Epithelial cell of proximal tubule (primary cell): Measurements from ENCODE around the gene FIBP. TPM values are rescaled to one million over a fixed set of nuclear protein-coding genes. Genes with fewer than 3 reads are reported as not detected.
A peak's percentile ranks its signal among the peaks of the same experiment; 100 is the strongest.

Experiments
- DNase-seq: peaks from one replicate; pipeline ENCODE4 v3.0.0-alpha.2; 2011; ENCODE audit warnings: low read depth
- H3K4me3 ChIP-seq: 2 replicates; pipeline ENCODE4 v1.5.1; 2011; ENCODE audit warnings: low read depth, mild to moderate bottlenecking, low read length
- CTCF ChIP-seq: conservative IDR thresholded peaks from 2 replicates; pipeline ENCODE4 v1.5.1; 2012; ENCODE audit warnings: low read depth, mild to moderate bottlenecking, low read length
- total RNA-seq: library from RNA; depleted of rRNA; stranded (reverse); fragments of >200 nt; gene quantifications from 2 replicates; pipeline ENCODE4 v1.2.3, GENCODE V29; 2015

Gene FIBP
- total RNA-seq, 1 donor from 2014 or later, result 85.3 TPM

- peak within 1 kb of the TSS; percentile 58 for H3K4me3 ChIP-seq
- TF ChIP-seq CTCF, result no peak
- no peak for DNase-seq
Observed at GRCh38 chr11:65890324-65891218, 2.3 kb upstream of the FIBP start, which contains the start of gene CCDC85B. CCDC85B (plus strand) TSS chr11:65890673; CDS start chr11:65890784, 111 bp downstream.

GRCh38 chr11:65887723-65888162 is 528 bp downstream of the FIBP start:
- no peak for DNase-seq
- peak overlapping the region; percentile 94 for H3K4me3 ChIP-seq

GRCh38 chr11:65886826-65887722 is 1.2 kb downstream of the FIBP start:
- no peak for TF ChIP-seq CTCF
- peak overlapping the region; percentile 94 for H3K4me3 ChIP-seq
- no peak for DNase-seq

More at GRCh38 chr11:65887723-65888162, 528 bp downstream of the FIBP start:
- no peak for TF ChIP-seq CTCF

- no peak for DNase-seq
- TF ChIP-seq CTCF, result no peak
- H3K4me3 ChIP-seq, result no peak overlapping the region
Observed at GRCh38 chr11:65885808-65886536, 2.3 kb downstream of the FIBP start.

- H3K4me3 ChIP-seq, result no peak overlapping the region
- TF ChIP-seq CTCF, result no peak
- DNase-seq, result no peak
Observed at GRCh38 chr11:65885231-65885630, 3.0 kb downstream of the FIBP start.

- peak; percentile 100 for TF ChIP-seq CTCF
- H3K4me3 ChIP-seq, result no peak overlapping the region
- DNase-seq, result no peak
Observed at GRCh38 chr11:65884716-65885092, 3.6 kb downstream of the FIBP start.
